Left renal cortex interstitium (tissue), 4 donors: ENCODE data around the gene TMEM17. TPM values are rescaled to one million over a fixed set of nuclear protein-coding genes. Genes with fewer than 3 reads are reported as not detected.
A peak's percentile ranks its signal among the peaks of the same experiment; 100 is the strongest.

Experiments used
- DNase-seq, 4 donors: peaks; one replicate each; pipeline ENCODE4 v3.0.0-alpha.2; 2013; ENCODE audit warnings: low read depth in 4 of 4, low spot score in 2 of 4, missing footprints in 1 of 4
- polyA plus RNA-seq, 4 donors: library from polyadenylated mRNA; unstranded; fragments of 120-200 nt; gene quantifications; one replicate each; pipeline ENCODE4 v1.2.1, GENCODE V29; 2013; ENCODE audit not compliant: insufficient read length in 4 of 4

TMEM17 gene
- polyA plus RNA-seq, 4 donors = 5.6 to 7.1 (median 5.9) TPM

- DNase-seq = no peak
These were observed 6.4 kb upstream of the TMEM17 start for GRCh38 chr2:62512384-62512783.

- no peak for DNase-seq
These were observed 5.6 kb upstream of the TMEM17 start for GRCh38 chr2:62511636-62512035.

DNA sequence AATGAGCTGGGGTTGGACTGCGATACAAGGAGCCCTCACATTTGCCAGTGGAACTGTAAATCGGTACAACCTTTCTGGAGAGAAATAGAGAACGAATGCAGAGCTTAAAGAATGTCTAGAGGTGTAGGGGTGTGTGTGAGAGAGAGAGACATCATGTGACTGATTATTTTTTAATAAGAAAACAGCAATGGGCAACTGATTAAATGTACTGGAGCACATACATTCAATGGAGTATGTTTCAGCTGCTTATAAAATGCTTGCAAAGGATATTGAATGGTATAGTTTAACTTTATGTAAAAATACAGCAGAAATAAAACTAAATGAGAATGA is 391 bp upstream of the TMEM17 start:
- DNase-seq = no peak

DNA sequence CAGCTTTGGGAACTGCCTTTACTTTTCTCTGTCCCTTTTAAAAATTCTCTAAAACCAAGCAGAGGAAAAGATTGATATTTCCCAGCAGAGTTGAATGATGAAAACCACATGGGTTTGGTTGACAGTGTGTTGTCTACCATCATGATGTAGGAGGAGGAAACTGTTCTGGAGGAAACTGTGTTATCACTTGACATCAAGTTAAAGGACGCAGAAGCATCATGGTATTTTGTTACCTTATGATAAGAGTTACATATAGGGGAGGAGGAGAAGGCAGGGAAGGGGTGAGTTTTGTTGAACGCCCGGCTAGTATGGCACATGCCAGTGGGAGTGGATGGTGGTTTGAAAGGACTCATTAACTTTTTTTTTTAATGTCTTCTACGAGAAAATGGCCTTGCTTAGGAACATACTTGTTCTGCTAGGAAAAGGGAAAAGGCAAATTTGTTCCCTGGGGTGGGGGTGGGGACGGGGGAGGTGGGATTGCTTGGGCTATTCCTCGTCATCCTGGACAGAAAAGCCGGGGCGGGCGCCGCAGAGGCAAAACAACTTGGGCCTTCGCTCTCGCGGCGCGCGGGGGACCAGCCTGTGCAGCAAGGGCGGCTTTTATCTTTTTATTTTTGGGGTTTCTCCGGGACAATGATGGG is 766 bp downstream of the TMEM17 start:
- DNase-seq = peak in 1 of 4 donors; percentile 53

- no peak for DNase-seq
These were observed 1.3 kb downstream of the TMEM17 start for GRCh38 chr2:62504657-62505056.

- DNase-seq = no peak
These were observed 4.0 kb downstream of the TMEM17 start for GRCh38 chr2:62501794-62502500.

- no peak for DNase-seq
These were observed 4.9 kb downstream of the TMEM17 start for GRCh38 chr2:62501069-62501468.

- no peak for DNase-seq
These were observed 6.5 kb downstream of the TMEM17 start for GRCh38 chr2:62499430-62500060.

GRCh38 chr2:62498739-62499138 is 7.3 kb downstream of the TMEM17 start:
- DNase-seq = no peak

DNA sequence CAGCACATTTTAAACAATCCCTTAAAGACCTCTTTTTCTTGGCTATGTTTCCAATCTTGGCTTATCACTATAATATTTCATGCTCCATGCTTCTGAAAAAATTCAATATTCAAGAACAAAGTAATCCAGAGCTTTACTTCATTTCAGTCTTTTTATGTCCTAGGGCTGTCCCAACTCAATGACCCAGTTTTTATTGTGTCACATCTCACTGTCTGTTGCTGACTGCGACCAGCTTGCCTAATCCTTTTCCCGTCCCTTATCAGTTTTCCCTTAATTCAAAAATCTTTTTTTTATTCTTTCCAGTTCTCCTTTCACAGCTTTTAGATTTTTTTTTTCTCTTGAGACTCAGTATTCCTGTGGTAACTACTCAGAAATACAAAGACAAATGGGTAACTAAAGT is 10.2 kb downstream of the TMEM17 start:
- no peak for DNase-seq

DNA sequence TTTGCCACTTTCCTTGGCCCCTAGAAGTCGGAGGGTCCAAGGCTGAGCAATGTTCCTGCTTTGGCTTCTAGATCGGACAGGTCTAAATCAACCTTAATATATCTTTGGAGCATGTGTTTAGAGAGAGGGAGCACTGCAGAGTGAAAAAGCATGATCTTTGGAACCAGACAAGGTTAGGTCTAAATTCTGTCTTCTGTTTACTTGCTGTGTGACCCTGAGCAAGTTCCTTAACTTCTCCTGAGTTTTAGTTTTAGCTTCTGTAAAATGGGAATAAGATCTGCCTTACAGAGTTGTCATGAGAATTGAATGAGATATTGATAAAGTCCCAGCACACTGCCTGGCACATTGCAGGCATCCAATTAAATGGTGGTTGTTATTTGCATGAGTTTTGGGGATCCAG is 13.9 kb downstream of the TMEM17 start:
- no peak for DNase-seq

- no peak for DNase-seq
These were observed 16.3 kb downstream of the TMEM17 start for GRCh38 chr2:62489702-62490101.

DNA sequence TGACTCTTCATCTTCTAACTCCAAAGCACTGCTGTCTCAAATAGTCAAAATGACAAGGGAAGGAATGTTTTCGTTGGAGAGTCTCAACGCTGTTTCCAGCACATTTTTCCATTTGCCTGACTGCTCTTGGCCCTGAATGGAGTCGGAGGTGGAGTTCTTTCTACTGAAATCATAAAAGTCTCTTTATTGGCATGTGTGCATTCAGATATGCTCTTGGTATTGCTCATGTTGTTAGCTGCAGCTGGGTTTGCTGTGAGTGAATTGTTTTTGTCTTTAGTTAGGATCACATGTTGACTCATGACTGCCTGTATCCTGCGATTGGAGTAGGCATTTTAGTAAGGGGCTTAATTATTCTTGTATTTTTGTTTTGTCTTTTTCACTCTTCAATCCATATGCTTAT is 16.8 kb downstream of the TMEM17 start:
- no peak for DNase-seq

- DNase-seq = no peak
These were observed 19.6 kb downstream of the TMEM17 start for GRCh38 chr2:62486439-62486765.

DNA sequence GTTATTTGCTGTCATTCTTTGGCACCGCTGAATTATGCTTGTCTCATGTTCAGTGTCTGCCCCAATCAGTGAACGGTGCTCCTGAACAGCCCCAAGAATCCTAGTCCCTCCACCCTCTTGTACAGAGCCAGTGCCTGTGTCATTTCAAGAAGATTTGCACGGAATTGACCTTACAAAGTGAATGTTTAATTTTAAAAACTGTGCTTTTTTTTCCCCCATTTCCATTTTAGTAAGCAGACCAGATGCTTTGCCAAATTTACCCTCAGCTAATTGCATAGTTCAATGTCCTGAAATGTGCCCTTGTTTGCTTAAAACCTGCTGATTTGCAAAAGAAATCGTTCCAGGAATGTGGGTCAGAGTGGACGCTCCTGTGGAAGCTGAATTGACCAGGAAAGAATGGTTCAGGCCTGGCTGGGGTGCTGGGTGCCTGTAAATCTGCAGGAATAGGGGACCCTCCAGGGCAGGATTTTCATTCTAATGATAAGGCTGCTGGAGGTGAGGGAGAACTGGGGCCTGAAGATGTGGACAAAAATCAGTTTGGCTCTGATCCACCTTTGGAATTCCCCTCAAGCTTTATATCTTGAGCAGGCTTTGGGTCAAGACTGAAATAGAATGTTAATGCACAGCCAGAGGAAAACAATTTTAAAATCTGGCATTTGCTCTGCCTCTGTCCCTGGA is 20.1 kb downstream of the TMEM17 start:
- DNase-seq = no peak

DNA sequence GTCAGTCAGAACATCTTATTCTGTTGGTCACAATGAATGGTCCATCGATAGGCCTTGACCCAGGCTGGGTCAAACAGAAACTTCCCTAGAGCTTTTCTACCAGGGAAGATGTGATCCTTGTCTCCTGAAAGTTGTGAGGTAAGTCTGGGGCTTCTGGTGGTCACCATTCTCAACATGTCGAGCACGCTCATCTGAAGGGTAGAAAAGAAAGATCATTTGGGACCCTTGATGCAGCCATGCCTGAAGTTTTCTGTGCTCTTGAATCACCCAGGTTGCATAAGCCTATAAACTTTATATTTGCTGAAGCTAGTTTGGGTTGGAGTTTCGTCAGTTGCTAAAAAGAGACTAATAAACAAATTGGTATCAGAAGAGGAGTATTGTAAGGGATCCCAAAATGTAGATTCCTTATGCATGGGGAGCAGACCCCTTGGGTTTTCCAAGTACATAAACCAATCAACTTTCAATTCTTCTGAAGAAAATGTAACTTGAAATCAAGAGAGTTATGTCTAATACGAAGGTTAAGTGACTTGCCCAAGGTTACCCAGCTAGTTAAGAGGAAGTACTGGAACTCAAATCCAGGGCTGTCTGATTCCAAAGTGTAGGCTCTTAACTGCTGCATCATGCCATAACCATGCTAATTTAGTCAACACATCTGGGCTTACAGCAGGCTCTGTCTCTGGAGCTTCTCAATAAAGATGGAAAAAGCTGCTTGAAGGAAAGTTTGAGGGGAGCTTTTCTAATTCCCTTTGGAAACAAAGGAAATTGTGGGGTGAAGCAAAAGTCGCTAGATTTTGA is 23.2 kb downstream of the TMEM17 start:
- DNase-seq = no peak

DNA sequence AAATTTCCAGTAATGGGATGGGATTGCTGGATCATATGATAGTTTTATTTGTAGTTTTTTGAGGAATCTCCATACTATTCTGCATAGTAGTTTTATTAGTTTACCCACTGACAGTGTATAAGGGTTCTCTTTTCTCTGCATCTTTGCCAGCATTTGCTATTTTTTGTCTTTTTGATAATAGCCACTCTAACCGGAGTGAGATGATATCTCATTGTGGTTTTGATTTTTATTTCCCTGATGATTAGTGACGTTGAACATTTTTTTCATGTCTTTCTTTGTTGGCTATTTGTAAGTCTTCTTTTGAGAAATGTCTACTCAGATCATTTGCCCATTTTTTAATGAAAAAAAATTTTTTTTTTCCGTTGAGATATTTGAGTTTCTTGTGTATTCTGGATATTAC is 26.1 kb downstream of the TMEM17 start:
- no peak for DNase-seq

DNA sequence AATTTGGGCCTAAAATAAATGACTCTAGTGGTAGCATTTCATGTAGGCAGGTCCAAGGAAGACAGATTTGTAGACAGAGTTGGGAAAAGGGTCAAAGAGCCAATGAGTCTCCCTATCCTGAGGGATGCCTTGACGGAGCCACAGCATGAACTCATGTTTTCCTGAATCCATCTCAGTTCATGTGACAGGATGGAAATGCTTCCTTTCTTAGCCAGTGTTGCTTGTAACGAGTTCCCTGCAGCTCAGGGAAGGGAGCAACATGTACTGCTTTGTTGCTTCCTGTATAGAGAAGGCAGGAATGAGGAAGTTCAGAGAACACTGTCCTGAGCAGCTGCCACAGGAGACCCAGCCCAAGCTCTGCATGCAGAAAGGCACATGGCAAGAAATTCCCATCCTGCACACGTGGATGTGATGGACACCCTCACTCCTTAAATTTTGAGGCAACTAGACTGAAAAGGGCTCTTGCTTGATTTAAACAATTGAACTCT is 27.9 kb downstream of the TMEM17 start:
- DNase-seq = no peak

- no peak for DNase-seq
These were observed 28.4 kb downstream of the TMEM17 start for GRCh38 chr2:62477573-62477972.

DNA sequence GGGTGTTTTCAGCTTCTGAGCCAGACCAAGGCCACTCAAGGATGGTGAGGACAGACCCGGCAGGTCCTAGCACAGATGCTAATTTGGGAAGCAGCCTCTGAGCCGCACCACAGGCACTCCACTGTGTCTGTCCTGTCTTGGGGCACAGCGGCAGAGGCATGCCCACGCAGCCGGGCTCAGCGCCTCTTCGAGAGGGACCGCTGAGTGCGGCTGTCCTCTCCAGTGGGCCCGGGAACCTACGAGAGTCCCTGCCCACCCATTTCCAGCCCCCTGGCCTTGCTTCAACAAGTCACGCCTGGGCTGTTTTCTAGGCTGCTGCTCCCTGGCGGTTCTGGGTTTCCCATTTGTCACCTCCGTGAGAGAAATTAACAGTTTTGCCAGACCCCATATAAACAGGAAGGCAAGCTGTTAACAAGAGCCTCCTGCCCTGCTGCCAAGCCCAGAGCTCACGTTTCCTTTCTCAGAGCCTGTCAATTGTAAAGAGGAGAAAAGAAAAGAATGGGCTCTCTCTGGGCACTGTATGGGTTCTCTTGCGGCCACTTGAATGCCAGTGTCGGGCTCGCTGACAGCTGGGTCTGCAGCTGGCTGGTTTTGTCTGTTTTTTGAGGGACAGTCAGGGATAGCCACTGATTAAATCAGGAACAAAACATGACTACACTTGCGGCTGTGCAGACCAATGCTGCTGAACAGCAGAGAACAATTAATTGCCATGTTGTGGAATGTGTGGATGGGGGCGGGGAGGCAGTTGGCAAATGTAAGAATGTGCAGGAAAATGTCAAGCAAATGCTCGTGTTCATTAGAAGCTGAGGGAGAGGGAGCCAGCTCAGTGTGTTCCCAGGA is 30.6 kb downstream of the TMEM17 start:
- DNase-seq = no peak
